Adrenal gland (tissue), 12 donors: Measurements from ENCODE around the gene MIGA2. TPM values are rescaled to one million over a fixed set of nuclear protein-coding genes. Genes with fewer than 3 reads are reported as not detected.

Experiments
- DNase-seq, 7 donors: peaks; one replicate each; pipeline ENCODE4 v3.0.0-alpha.2; 2019 to 2020
- H3K27ac ChIP-seq, 5 donors: fragments of 200-600 bp; sonication (generic) in 4 of 5; 1 replicate in 3 of 5; 2 replicates in 2 of 5; pipeline versions ENCODE4 v1.5.1 to v1.8.0; 2016 to 2020; ENCODE audit warnings: mild to moderate bottlenecking in 1 of 5
- H3K27me3 ChIP-seq: fragments of 200-600 bp; 2 replicates; pipeline ENCODE4 v1.8.0; 2021
- H3K36me3 ChIP-seq, 2 donors: fragments of 200-600 bp; replicated peaks in 1 of 2; 1 replicate in 1 of 2; 2 replicates in 1 of 2; pipeline versions ENCODE4 v1.5.1 to v1.8.0; 2018 to 2022
- H3K4me1 ChIP-seq, 2 donors: fragments of 200-600 bp; replicated peaks in 1 of 2; 1 replicate in 1 of 2; 2 replicates in 1 of 2; pipeline versions ENCODE4 v1.5.1 to v1.8.0; 2018 to 2021
- H3K4me3 ChIP-seq, 4 donors: fragments of 200-600 bp; sonication (generic) in 3 of 4; one replicate each; pipeline ENCODE4 v1.5.1; 2016 to 2018
- H3K9me3 ChIP-seq, 3 donors: fragments of 200-600 bp; sonication (generic) in 1 of 3; replicated peaks in 1 of 3; 1 replicate in 2 of 3; 2 replicates in 1 of 3; pipeline versions ENCODE4 v1.5.1 to v1.8.0; 2016 to 2021
- POLR2A ChIP-seq, 2 donors: fragments of 450-650 bp; IDR thresholded peaks; one replicate each; pipeline ENCODE4 v1.6.1; 2017; ENCODE audit warnings: antibody characterized with exemption in 2 of 2, mild to moderate bottlenecking in 2 of 2, moderate library complexity in 1 of 2
- WGBS, 4 donors: extraction: QIAGEN DNeasy Blood & Tissue Kit in 2 of 4; methylation state at CpG; one replicate each; pipeline versions ENCODE4 v1.1.5 to v1.1.7; 2013 to 2017; 5-methylcytosine and 5-hydroxymethylcytosine counted together
- intact Hi-C, 2 donors: fragments of 100-400 bp; cut with DNase I; formaldehyde crosslinking; loops; one replicate each; pipeline versions ENCODE4 v1.14.1 to v1.15.0; 2022 to 2023
- polyA plus RNA-seq, 3 donors: library from polyadenylated mRNA; stranded (reverse); fragments of 200-250 nt in 2 of 3; fragments of 350-450 nt in 1 of 3; fragmentation: Illumina TruSeq in 1 of 3; extraction: RNeasy Lipid Tissue Mini Kit (QIAGEN cat#74804) in 1 of 3; gene quantifications; one replicate each; pipeline ENCODE4 v1.2.3, GENCODE V29; 2013 to 2014
- total RNA-seq, 9 donors: library from RNA; depleted of rRNA in 4 of 9; stranded (reverse); fragments of >200 nt in 4 of 9; fragments of 120-200 nt in 1 of 9; fragmentation: NEBNext Ultra II Directional in 1 of 9; extraction: Animal tissue kit (Norgen Biotek cat#: 25700) in 1 of 9; gene quantifications; one replicate each; pipeline versions ENCODE4 v1.1.0 to v1.2.4, GENCODE V29; 2013 to 2023
- TF ChIP-seq, protein P1 (sequence below), 6 experiments: fragments of 450-650 bp in 4 of 6; fragments of 200-600 bp in 2 of 6; sonication (generic) in 1 of 6; IDR thresholded peaks; 1 replicate in 5 of 6; 2 replicates in 1 of 6; pipeline versions ENCODE4 v1.5.1 to v1.8.0; 2016 to 2021; ENCODE audit warnings: antibody characterized with exemption in 6 of 6, mild to moderate bottlenecking in 2 of 6, moderate library complexity in 1 of 6
- donor health status: healthy with polysubstance abuse.
- donor health status: Bipolar disorder and iron deficiency.
- donor health status: DM: yes; HTN: yes; CAD: no.
- donor health status: DM: no; HTN: no; CAD: no.
- donor health status: DM: no; HTN: no; CAD: no.
- donor health status: DM: yes; HTN: yes; CAD: no.

The MIGA2 gene
- total and polyA plus RNA-seq, 12 donors = 8.9 to 74.6 (median 43.7) TPM

DNA sequence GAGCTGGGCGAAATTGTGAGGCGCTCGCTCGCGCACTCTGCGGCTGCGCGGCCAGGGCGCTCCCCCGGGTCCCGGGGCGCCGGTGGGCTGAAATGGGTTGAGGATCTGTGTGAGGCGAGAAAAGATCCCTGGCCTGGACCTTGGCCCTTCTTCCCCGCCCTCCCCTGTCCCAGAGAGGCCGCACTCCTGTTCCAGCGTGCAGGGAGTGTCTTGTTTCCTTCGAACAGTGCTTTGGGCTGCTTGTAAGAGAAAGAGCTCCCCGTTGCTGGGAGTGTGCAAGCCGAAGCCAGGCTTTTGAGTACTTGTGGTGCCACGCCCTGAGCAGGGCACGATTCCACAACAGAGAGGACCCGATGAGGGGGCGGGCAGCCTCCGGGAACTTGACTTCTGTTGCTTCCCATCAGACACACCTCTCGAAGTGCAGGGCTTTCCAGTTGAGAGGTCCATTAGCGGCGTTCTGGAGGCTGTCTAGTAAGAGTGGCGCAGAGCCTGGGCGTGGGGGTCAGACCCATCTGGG lies 45.0 kb downstream of the MIGA2 start:
- Histone ChIP-seq H3K4me1 (peaks cover 14 to 18% of the 10 kb centered on the region in 2 donors), H3K27me3 (no peaks in the 10 kb centered on the region), H3K27ac (peak overlapping the region in 4 of 5 donors; percentile 57 to 88 (median 76)), H3K4me3 (peak overlapping the region; percentile 43 to 77 (median 63)), H3K9me3 (no peaks in the 10 kb centered on the region), H3K36me3 (peaks cover 0 to 18% of the 10 kb centered on the region in 2 donors)
- peak in 1 of 7 donors; percentile 46 for DNase-seq
- WGBS, 4 donors = 0 to 3% (median 1%) methylated on average over 9 to 30 of the region's 30 CpGs
- intact Hi-C loops = no loop called here
- TF ChIP-seq, protein P1, sequence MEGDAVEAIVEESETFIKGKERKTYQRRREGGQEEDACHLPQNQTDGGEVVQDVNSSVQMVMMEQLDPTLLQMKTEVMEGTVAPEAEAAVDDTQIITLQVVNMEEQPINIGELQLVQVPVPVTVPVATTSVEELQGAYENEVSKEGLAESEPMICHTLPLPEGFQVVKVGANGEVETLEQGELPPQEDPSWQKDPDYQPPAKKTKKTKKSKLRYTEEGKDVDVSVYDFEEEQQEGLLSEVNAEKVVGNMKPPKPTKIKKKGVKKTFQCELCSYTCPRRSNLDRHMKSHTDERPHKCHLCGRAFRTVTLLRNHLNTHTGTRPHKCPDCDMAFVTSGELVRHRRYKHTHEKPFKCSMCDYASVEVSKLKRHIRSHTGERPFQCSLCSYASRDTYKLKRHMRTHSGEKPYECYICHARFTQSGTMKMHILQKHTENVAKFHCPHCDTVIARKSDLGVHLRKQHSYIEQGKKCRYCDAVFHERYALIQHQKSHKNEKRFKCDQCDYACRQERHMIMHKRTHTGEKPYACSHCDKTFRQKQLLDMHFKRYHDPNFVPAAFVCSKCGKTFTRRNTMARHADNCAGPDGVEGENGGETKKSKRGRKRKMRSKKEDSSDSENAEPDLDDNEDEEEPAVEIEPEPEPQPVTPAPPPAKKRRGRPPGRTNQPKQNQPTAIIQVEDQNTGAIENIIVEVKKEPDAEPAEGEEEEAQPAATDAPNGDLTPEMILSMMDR (IDR thresholded peaks at IDR 0.05) = no peak
- TF ChIP-seq POLR2A (IDR thresholded peaks at IDR 0.05) = no peak

- Histone ChIP-seq H3K4me3 (no peak overlapping the region), H3K9me3 (no peaks in the 10 kb centered on the region), H3K27me3 (no peaks in the 10 kb centered on the region), H3K4me1 (peaks cover 14 to 18% of the 10 kb centered on the region in 2 donors), H3K36me3 (peaks cover 0 to 29% of the 10 kb centered on the region in 2 donors), H3K27ac (no peak overlapping the region)
- intact Hi-C loops = no loop called here
- WGBS, 4 donors = 74 to 79% (median 76%) methylated on average over 7 of the region's 7 CpGs
- TF ChIP-seq, protein P1 (IDR thresholded peaks at IDR 0.05) = no peak
- no peak for TF ChIP-seq POLR2A (IDR thresholded peaks at IDR 0.05)
- no peak for DNase-seq
Measured at GRCh38 chr9:129084087-129084486, 47.7 kb downstream of the MIGA2 start.

GRCh38 chr9:129089246-129089645 lies 52.8 kb downstream of the MIGA2 start:
- intact Hi-C loops = no loop called here
- TF ChIP-seq, protein P1 (IDR thresholded peaks at IDR 0.05) = no peak
- WGBS, 4 donors = 78 to 100% (median 91%) methylated on average over 5 to 15 of the region's 15 CpGs
- H3K9me3 ChIP-seq = no peaks in the 10 kb centered on the region
- H3K27me3 ChIP-seq = no peaks in the 10 kb centered on the region
- peaks cover 4 to 10% of the 10 kb centered on the region in 2 donors for H3K4me1 ChIP-seq
- H3K36me3 ChIP-seq = peaks cover 0 to 36% of the 10 kb centered on the region in 2 donors
- H3K4me3 ChIP-seq = no peak overlapping the region
- no peak for DNase-seq
- H3K27ac ChIP-seq = no peak overlapping the region

GRCh38 chr9:129093602-129094386 lies 57.4 kb downstream of the MIGA2 start:
- Histone ChIP-seq H3K36me3 (peaks cover 0 to 39% of the 10 kb centered on the region in 2 donors), H3K27ac (peak overlapping the region in 4 of 5 donors; percentile 13 to 77 (median 58)), H3K4me3 (no peak overlapping the region), H3K27me3 (no peaks in the 10 kb centered on the region), H3K4me1 (peaks cover 15 to 22% of the 10 kb centered on the region in 2 donors), H3K9me3 (no peaks in the 10 kb centered on the region)
- peak in 3 of 7 donors; percentile 35 to 52 (median 46) for DNase-seq
- TF ChIP-seq, protein P1 (IDR thresholded peaks at IDR 0.05) = no peak
- TF ChIP-seq POLR2A (IDR thresholded peaks at IDR 0.05) = no peak
- intact Hi-C loops = no loop called here
- WGBS, 4 donors = 58 to 72% (median 66%) methylated on average over 14 to 20 of the region's 20 CpGs
